GM19324 (cell line): ENCODE results near the gene TEX13A.

Experiments used
- ATAC-seq: cut with Tn5 transposase; IDR thresholded peaks from one replicate; pipeline ENCODE4 v1.9.1; 2021; ENCODE audit warnings: mild to moderate bottlenecking, moderate library complexity; ENCODE audit not compliant: unreplicated experiment, low FRiP score

Gene TEX13A

DNA sequence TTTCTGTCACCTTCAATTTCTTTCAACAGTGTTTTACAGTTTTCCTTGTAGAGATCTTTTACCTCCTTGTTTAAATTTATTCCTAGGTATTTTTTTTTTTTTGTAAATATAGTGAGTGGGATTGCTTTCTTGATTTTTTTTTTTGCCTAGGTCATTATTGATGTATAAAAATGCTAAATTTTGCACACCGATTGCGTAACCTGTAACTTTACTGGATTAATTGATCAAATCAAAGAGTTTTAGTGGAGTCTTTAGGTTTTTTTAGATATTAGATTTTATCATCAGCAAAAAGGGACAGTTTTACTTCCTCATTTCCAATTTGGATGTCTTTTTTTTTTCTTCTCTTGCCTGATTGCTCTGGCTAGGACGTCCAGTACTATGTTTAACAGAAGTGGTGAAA lies 40.9 kb downstream of the TEX13A start:
- ATAC-seq: no peak

DNA sequence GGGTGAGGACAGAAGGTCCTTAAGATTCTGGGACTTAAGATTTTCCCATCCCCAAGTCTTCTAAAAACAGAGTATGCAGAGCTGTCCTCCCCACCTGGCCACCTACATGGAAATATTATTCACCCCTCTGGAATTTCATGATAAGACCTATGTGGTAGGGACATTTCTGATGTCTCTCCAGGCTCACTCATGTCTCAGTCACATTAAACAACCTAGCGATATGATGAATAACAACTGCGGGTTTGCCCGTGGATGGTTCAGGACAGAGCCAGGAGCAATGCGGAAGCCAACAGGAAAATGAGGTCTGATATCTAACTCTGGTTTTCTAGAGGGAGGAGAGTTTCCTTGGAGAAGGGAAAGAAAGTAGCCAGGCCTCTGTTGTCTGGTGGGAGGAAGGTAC lies 47.4 kb downstream of the TEX13A start:
- ATAC-seq: no peak
